GM19023 (cell line): Measurements from ENCODE around the gene OSBPL9.
"Not testable (repeated sequence)": the region's sequence is repeated elsewhere in the genome, so short reads cannot be mapped to it uniquely, and the experiment has no call there.

Source experiments
- ATAC-seq: cut with Tn5 transposase; IDR thresholded peaks from one replicate; pipeline ENCODE4 v1.9.1; 2021; ENCODE audit warnings: mild to moderate bottlenecking, moderate library complexity; ENCODE audit not compliant: unreplicated experiment

The OSBPL9 gene

GRCh38 chr1:51663721-51664120 lies 46.8 kb downstream of the OSBPL9 start:
- ATAC-seq: no peak

GRCh38 chr1:51664421-51665240 lies 47.7 kb downstream of the OSBPL9 start:
- no peak for ATAC-seq

GRCh38 chr1:51666478-51666877 lies 49.6 kb downstream of the OSBPL9 start:
- no peak for ATAC-seq

DNA sequence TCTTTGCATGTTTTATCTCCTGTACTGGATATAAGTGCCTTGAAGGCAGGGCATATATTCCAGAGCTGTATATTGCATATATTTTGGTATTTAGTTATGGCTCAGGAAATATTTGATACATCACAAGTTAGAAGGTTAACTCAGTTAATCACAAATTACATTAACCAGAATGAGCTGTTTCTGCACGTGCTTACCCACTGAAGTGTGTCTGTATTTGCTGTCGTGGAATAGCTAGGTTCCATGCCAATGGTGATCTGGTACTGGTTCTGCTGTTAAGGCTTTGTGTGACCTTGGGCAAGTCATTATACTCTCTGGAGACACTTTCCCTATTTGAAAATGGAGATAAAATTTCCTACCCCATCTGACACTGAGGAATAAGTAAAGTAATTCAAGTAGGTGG lies 50.7 kb downstream of the OSBPL9 start:
- no peak for ATAC-seq

- ATAC-seq: no peak
These were observed 52.4 kb downstream of the OSBPL9 start for GRCh38 chr1:51669272-51669671.

DNA sequence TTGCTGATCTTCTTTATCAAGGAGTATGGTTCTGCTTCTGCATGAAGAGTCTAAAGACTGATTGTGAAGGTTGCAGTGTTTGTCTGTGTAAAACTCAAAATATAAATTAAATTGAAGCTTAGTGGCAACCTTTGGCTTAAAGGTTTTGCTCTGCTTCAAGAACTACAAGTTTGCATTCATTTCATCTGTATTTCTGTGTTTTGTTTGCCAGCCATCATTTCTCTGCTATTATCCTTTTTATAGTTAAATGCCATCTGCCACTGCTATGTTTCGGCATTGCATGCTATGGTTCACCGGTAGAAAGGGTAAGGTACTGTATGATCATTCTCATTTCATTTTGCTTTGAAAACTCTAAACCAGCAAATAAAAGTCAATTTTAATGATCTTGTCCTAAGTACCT lies 52.9 kb downstream of the OSBPL9 start:
- ATAC-seq: no peak

GRCh38 chr1:51671527-51672325 lies 54.8 kb downstream of the OSBPL9 start:
- no peak for ATAC-seq

DNA sequence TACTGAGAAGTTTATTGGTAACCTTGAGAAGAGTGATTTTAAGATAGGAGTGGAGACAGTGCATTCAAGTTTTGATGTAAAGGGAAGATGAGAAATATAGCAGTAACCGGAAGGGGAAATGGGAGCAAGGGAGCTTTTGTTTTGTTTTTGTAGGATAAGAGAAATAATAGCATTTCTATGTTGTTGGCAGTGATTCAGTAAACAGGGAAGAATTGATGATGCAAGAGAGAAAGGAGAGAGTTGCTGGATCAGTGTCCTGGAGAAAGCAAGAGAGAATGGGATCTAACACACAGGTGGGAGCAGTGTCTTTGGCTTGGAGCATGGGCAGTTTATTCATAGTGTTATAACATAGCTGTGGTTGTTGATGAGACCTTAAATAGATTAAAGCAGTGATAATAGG lies 56.4 kb downstream of the OSBPL9 start:
- no peak for ATAC-seq

DNA sequence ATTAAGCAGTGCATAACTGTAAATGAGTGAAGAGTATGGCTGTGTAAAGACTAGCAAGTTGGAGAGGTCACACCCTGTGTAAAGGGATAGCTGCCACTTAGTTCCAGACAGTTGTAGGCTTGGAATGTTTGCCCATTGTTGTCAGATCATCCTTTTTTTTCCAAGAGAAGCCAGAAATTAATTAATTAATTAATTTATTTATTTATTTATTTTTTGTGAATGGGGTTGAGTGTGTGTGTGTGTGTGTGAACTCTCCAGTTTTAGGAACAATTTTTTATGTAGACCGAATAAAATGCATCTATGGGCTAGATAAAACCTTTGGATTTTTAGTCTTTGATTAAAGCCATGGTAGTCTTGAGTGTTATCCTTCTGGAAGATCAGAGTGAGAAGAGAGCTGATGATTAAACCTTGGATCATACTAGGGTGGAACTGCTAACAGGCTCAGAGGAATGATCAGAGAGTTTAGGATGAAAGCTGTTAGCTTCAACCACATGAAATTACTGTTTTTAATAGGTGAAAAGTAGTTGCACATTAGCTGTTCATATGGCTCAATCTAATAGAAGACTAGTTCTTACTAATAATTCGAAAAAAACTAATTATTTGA lies 58.4 kb downstream of the OSBPL9 start:
- ATAC-seq: no peak

DNA sequence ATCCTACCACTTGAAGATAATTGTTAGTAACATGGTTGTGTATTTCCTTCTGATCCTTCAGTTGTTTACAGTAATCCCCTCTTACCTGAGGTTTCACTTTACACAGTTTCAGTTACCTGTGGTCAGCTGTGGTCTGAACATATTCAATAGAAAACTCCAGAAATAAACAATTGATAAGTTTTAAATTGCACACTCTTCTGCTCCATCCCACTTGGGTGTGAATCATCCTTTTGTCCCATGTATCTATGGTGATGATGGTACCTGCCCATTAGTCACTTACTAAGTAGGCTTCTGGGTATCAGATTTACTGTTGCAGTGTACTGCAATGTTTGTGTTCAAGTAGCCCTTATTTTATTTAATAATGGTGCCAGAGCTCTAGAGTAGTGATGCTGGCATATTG lies 62.5 kb downstream of the OSBPL9 start:
- no peak for ATAC-seq

GRCh38 chr1:51684776-51685175 lies 67.9 kb downstream of the OSBPL9 start:
- ATAC-seq: no peak

- ATAC-seq: no peak
These were observed 69.6 kb downstream of the OSBPL9 start for GRCh38 chr1:51686450-51686849.

DNA sequence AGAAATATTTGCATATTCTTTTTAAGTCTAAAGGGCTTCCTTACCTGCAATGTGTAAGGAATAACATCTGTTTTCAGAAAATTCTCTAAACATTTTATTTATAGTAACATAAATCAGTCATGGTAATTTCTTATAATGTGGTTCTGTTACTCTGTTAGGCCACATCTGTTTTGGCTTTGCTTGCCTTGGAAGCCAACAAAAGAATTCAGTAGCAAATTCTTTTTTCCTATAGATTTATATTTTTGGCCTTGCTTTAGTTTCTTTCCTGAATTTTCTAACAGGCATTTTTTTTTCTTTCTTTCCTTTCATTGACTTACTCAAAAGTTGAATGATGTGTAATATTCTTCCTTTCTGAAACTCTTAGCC lies 72.2 kb downstream of the OSBPL9 start:
- ATAC-seq: no peak

GRCh38 chr1:51689643-51690042 lies 72.8 kb downstream of the OSBPL9 start:
- ATAC-seq: no peak

- no peak for ATAC-seq
These were observed 73.5 kb downstream of the OSBPL9 start for GRCh38 chr1:51690285-51690961.

- ATAC-seq: no peak
These were observed 75.0 kb downstream of the OSBPL9 start for GRCh38 chr1:51691920-51692319.

- ATAC-seq: no peak
These were observed 76.7 kb downstream of the OSBPL9 start for GRCh38 chr1:51693419-51694155.

DNA sequence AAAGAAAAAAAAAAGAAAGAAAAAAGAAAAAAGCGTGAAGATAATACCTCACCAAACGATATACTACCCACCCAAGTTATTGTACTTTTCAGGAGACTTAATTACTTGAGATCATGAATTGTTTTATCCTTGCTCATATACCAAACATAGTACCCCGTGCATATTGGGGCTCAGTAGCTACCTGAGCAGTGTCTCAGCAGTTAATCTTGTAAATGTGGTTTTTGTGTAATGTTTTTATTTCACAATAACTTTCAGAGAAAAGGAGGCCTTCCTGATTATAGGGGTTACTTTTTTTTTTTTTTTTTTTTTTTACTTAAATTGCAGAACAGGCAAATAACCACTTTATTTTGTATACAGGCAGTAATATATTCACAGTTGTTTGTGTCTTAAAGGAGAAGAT lies 80.3 kb downstream of the OSBPL9 start:
- ATAC-seq: no peak

GRCh38 chr1:51699391-51699790 lies 82.5 kb downstream of the OSBPL9 start:
- no peak for ATAC-seq

DNA sequence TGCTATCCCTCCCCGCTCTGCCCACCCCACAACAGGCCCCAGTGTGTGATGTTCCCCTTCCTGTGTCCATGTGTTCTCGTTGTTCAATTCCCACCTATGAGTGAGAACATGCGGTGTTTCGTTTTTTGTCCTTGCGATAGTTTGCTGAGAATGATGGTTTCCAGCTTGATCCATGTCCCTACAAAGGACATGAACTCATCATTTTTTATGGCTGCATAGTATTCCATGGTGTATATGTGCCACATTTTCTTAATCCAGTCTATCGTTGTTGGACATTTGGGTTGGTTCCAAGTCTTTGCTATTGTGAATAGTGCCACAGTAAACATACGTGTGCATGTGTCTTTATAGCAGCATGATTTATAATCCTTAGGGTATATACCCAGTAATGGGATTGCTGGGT lies 84.9 kb downstream of the OSBPL9 start:
- not testable (repeated sequence) for ATAC-seq

- not testable (repeated sequence) for ATAC-seq
These were observed 85.3 kb downstream of the OSBPL9 start for GRCh38 chr1:51702220-51702619.
